HS-5 (cell line): ENCODE results near the gene CDC42BPG.
A peak's percentile ranks its signal among the peaks of the same experiment; 100 is the strongest.

Source experiments
- DNase-seq: peaks from one replicate; pipeline ENCODE4 v3.0.0-alpha.2; 2012; ENCODE audit warnings: low read depth

CDC42BPG gene

GRCh38 chr11:64790205-64791095 is 54.0 kb downstream of the CDC42BPG start:
- DNase-seq = no peak

GRCh38 chr11:64789331-64790204 is 54.9 kb downstream of the CDC42BPG start:
- no peak for DNase-seq

- no peak for DNase-seq
Observed at GRCh38 chr11:64788321-64789215, 55.9 kb downstream of the CDC42BPG start.

DNA sequence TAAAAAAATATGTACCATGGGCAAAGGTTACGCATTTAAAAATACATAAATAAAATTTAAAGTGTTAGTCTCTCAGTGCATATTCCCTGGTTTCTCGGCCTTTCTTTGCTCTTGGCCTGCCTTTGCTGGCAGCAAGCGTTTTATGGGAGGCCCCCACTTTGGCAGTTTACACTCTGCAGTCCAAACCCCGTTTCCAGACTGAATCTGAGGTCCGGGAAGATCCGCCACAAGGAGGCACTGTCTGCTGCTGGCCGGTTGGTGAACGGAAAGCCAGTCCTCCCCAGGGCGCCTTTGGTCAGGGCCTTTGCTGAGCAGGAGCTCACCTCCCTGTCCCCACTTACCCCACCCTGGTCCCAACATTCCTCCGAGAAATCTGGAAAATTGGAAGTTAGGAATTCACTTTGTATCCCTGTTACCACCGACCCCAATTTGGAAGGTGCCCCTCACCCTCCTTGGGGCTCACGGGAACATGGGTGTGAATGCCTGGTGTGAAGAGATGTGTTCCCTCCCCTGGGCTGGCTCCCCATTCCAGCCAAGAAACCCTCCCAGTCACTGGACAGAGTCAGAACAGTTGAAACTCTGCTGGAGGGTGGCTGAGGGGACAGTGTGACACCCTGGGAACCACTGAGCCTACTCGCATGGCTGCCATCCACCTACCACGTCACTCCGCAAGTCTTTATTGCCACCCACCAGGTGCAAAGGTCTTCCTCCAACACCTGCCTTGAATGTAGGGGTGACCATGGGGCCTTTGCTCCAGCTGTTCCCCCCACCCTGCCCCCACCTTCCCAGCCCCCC is 56.7 kb downstream of the CDC42BPG start:
- no peak for DNase-seq

DNA sequence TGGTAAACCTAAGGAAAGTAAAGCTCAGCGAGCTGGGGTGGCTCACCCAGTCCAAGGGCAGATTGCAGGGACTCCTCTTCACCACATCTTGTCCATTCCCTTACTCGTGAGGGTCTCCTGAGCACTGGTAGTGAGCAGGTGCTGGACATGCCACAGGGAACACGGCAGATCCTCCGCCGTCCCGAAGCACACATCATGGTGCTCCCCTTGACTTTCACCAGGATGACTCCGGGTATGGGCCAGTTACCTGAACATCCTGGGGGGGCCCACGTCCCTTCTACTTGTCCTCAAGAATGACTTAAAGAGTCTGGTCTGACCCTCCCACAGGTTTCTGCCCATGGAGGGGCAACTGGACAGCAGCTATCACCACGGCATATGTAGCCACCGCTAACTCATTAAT is 58.1 kb downstream of the CDC42BPG start:
- no peak for DNase-seq

DNA sequence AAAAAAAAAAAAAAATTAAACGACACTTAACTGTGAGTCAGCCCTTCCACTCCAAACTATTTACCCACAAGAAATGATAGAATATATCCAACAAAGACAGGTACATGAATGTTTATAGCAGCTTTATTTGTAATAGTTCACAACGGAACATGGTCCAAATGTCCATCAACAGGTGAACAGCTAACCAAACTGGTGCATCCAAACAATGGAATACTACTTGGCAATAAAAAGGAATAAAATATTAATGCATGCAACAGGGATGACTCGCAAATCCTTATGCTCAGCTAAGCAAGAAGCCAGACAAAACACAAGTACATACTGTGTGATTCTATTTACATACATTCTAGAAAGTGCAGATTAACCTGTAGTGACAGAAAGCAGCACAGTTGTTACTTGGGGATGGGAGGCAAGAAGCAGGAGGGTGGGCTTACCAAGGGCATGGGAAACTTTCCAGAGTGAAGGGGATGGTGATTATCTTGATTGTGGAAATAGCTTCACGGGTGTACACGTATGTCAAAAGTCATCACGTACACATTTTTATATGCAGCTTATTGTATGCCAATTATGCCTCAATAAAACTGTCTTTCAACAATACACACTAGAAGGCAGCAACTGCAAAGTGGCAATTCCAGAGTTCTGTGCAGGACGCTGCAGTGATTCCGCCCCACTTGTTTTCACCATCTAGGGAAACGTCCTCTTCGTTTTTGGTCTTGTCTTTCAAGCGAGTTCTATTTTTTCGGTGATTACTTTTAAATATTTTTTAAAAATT is 59.5 kb downstream of the CDC42BPG start:
- DNase-seq = no peak

DNA sequence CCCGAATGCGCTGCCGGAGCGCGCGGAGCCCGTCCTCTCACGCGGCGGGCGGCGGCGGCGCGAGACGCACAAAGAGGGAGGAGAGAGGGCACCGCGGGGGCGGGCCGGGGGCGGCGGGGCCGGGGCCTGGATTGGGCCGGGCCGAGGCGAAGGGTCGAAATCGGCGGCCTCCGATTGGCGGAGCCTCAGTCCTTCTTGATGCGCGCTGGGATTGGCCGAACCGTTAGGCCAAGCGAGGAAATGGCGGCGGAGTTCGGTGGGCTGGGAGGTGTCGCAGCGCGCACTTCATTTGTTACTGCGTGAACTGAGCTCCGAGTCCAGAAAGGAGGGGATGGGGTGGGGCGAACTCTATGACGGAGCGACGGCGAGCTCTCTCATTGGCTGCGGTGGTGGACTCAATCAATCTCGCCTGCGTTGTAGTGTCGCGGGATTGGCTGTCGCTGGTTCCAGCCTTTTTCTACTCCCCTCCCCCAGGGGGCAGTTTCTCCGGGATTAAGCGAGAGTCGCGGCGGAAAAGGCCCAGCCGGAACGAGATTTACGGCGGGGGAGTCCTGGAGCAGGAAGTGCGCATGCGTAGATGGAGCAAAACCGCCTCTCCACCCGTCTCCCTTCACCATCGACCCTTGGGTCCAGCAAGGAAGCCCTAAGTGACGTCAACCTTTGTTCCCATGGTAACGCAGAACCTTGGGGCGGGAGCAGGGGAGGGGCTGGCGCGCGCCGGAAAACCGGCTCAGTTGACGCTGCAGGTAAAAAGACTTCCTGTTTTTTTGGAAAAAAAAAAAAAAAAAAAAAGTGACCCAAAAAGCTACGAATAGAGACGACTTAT is 65.8 kb downstream of the CDC42BPG start, which contains the start of gene SF1:
SF1 (minus strand) TSS at position 70 of the 826 bp plus-strand sequence. CDS start 150 bp downstream, outside the sequence.
- peak; percentile 99 for DNase-seq

DNA sequence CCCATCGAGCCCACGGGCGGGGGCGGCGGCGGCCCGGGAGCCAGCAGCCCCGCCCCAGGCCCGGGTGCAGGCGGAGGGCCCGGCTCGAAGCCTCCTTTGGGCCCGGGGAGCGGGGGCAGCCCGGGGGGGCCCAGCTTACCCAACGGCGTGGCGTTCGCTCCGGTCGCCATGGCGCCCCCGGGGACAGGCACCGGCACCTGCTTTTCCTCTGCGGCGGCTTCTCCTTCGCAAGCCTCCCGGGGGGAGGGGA is 66.3 kb downstream of the CDC42BPG start:
- DNase-seq = no peak

- peak; percentile 43 for DNase-seq
Observed at GRCh38 chr11:64777449-64778222, 66.8 kb downstream of the CDC42BPG start.

DNA sequence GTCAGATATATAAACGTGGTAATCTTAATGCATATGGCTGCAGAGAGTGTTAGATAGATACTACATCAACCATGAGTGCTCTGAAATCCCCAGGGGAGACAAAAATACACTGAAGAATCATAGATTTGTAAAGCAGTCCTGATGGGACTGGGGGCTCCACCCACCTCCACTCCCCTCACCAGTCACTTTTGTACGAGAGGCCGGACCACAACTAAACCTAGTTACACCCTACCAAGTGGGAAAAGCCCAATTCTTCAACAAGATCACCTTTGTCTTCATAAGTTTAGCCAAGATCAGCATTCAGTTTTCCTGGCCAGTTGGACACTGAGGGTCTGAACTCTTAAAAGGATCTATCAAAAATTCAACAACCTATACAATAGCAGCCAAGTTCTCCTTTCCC is 67.6 kb downstream of the CDC42BPG start:
- DNase-seq = no peak

DNA sequence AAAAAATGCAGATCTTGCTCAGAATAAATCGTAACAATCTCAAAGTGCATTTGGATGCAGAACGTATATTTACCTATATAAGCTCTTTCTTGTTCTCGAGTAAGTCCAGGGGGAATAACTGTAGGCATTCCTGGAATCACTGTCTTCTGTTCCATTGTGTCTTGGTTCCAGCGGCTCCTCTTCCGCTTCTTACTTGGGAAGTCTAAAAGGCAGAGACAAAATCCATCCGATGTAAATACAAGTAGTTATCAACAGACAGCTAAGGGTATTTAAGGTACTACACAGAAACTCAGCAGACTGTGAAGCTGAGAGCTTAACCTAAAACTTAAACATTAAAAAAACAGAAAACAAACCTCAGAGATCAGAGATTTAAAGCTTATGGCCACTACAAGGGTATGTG is 68.0 kb downstream of the CDC42BPG start:
- no peak for DNase-seq

GRCh38 chr11:64774144-64774543 is 70.3 kb downstream of the CDC42BPG start:
- no peak for DNase-seq
